ENCODE results near the gene UBR4. TPM values are rescaled to one million over a fixed set of nuclear protein-coding genes. Genes with fewer than 3 reads are reported as not detected.

UBR4 gene
- total and polyA plus RNA-seq, 2 of the 8 experiments (the other 6 are each of a cell fraction or from before 2014, with no cell fraction given) = 139 to 152 TPM

- CTCF ChIA-PET (ENCODE audit: partially characterized antibody) = interaction anchor here (0.8 to 8.6 kb wide), 12 partner anchors 10 to 163 kb away, joined by 3 to 59 read pairs (median 3); no protein-coding TSS in a partner anchor
- Histone ChIP-seq H4K91ac (replicated peaks; ENCODE audit: insufficient read length, low read length) (no peak overlapping the region), H2BK120ac (replicated peaks; ENCODE audit: low read depth, low read length) (no peak overlapping the region), H2AFZ (ENCODE audit: low read length) (no peak overlapping the region), H3K36me3 (ENCODE audit: control insufficient read depth in 2 of 4, insufficient read depth in 4 of 4, low read length in 3 of 4) (peaks cover 5 to 23% (median 21%) of the 10 kb centered on the region in 4 experiments; a peak in 7 of 8 replicates), H3K9ac (replicated peaks in 1 of 4; ENCODE audit: extremely low read depth in 1 of 4, low read depth in 3 of 4, low read length in 3 of 4) (no peak overlapping the region), H2AK5ac (ENCODE audit: low read depth, low read length) (no peak overlapping the region; the same call in 1 of the 2 replicates), H3K27ac (ENCODE audit: low read depth, low read length) (no peak overlapping the region), H3K14ac (ENCODE audit: insufficient read length) (no peak overlapping the region), H3K56ac (replicated peaks; ENCODE audit: insufficient read length, low read depth, low read length) (no peak overlapping the region), H3K4me1 (replicated peaks in 1 of 4; ENCODE audit: control insufficient read depth in 3 of 4, insufficient read depth in 4 of 4, low read length in 3 of 4) (peaks cover 0 to 12% (median 5%) of the 10 kb centered on the region in 4 experiments; a peak in 5 of 7 replicates), H2BK12ac (ENCODE audit: low read depth, low read length) (no peak overlapping the region), H3K9me3 (ENCODE audit: insufficient read depth in 2 of 2, low read depth in 1 of 2, low read length in 1 of 2) (no peaks in the 10 kb centered on the region), H3K79me2 (ENCODE audit: control insufficient read depth in 1 of 2, insufficient read depth in 2 of 2, low read length in 2 of 2) (no peaks in the 10 kb centered on the region), H4K8ac (ENCODE audit: extremely low read depth, insufficient read depth, low read length) (no peak overlapping the region), H3K4me2 (ENCODE audit: insufficient read depth in 1 of 2, low read depth in 2 of 2, low read length in 2 of 2) (no peak overlapping the region), H4K5ac (ENCODE audit: insufficient read length, low read depth, low read length) (no peak overlapping the region), H3K4ac (replicated peaks; ENCODE audit: insufficient read length, low read depth, low read length) (no peak overlapping the region), H2BK15ac (ENCODE audit: low read length) (no peak overlapping the region), H2BK5ac (ENCODE audit: low read depth, low read length) (no peak overlapping the region), H4K20me1 (replicated peaks in 1 of 2; ENCODE audit: control insufficient read depth in 1 of 2, insufficient read depth in 2 of 2, low read length in 2 of 2) (no peaks in the 10 kb centered on the region), H3K23ac (ENCODE audit: insufficient read length) (no peak overlapping the region), H3K79me1 (ENCODE audit: low read depth, low read length) (no peaks in the 10 kb centered on the region), H3K23me2 (ENCODE audit: low read depth, low read length) (no peaks in the 10 kb centered on the region), H3K18ac (ENCODE audit: extremely low read depth, low read length) (no peak overlapping the region), H3K4me3 (ENCODE audit: extremely low read depth in 1 of 4, insufficient read depth in 2 of 4, low read depth in 3 of 4, low read length in 4 of 4) (no peak overlapping the region), H3K27me3 (replicated peaks in 1 of 4; ENCODE audit: control insufficient read depth in 3 of 4, extremely low read depth in 1 of 4, insufficient read depth in 3 of 4, low read length in 3 of 4) (no peaks in the 10 kb centered on the region), H2BK20ac (ENCODE audit: low read length) (no peak overlapping the region)
- 84% methylated on average over 9 of the region's 9 CpGs; no CpG with 5 or more reads in 1 of the 2 experiments for WGBS, 2 experiments (ENCODE audit: extremely low coverage in 1 of 2, insufficient coverage in 1 of 2, insufficient read length in 1 of 2, insufficient replicate concordance in 2 of 2, low coverage in 1 of 2, low lambda C conversion rate in 2 of 2, missing lambda C conversion rate in 1 of 2)
- FAIRE-seq (no peak), DNase-seq (ENCODE audit: low read depth in 1 of 2, low spot score in 2 of 2) (no peak)
- POLR2A ChIA-PET (ENCODE audit: partially characterized antibody) = interaction anchor here (1.0 to 1.6 kb wide), 3 partner anchors 27 to 151 kb away, joined by 4 read pairs; no protein-coding TSS in a partner anchor
- no peak for TF ChIP-seq POLR2AphosphoS5 (IDR thresholded peaks at IDR 0.05; ENCODE audit: low read depth, low read length)
- no peak for TF ChIP-seq POLR2A (IDR thresholded peaks at IDR 0.05; ENCODE audit: control extremely low read depth in 1 of 2, low read depth in 2 of 2, low read length in 2 of 2)
- TF ChIP-seq GTF2F1 (IDR thresholded peaks at IDR 0.05; ENCODE audit: borderline replicate concordance, low read depth, low read length) = no peak
- no peak for TF ChIP-seq TCF12 (IDR thresholded peaks at IDR 0.05; ENCODE audit: low read depth, low read length)
- TF ChIP-seq CHD2 (IDR thresholded peaks at IDR 0.05; ENCODE audit: low read length) = no peak
- TF ChIP-seq ATF2 (IDR thresholded peaks at IDR 0.05; ENCODE audit: low read length) = no peak
- no peak for TF ChIP-seq SP2 (IDR thresholded peaks at IDR 0.05; ENCODE audit: low read length)
- no peak for TF ChIP-seq TBP (IDR thresholded peaks at IDR 0.05; ENCODE audit: low read depth, low read length)
- no peak for TF ChIP-seq ZNF274 (IDR thresholded peaks at IDR 0.05; ENCODE audit: borderline replicate concordance, extremely low read depth, low read length)
- no peak for TF ChIP-seq RBBP5 (IDR thresholded peaks at IDR 0.05; ENCODE audit: borderline replicate concordance, low read depth, low read length)
- no peak for TF ChIP-seq SAP30 (IDR thresholded peaks at IDR 0.05; ENCODE audit: insufficient read depth, insufficient replicate concordance, low read length)
- no peak for TF ChIP-seq SRF (IDR thresholded peaks at IDR 0.05; ENCODE audit: low read depth, low read length)
These were observed 139.8 kb downstream of the UBR4 start for GRCh38 chr1:19070197-19070651.
